GM08714 (cell line): ENCODE results near the gene GRM1.

Experiments used
- H3K4me3 ChIP-seq: fragments of 200-500 bp; sonication (Bioruptor generic); 2 replicates; pipeline ENCODE4 v1.5.1; 2014; ENCODE audit warnings: mild to moderate bottlenecking, low read length, inconsistent platforms
- ZNF274 ChIP-seq: IDR thresholded peaks from 2 replicates; pipeline ENCODE4 v1.6.1; 2012; ENCODE audit warnings: mild to moderate bottlenecking, low read depth, low read length

Gene GRM1

GRCh38 chr6:146359131-146359530 lies 330.3 kb downstream of the GRM1 start:
- no peak for TF ChIP-seq ZNF274
- no peak overlapping the region for H3K4me3 ChIP-seq

- no peak for TF ChIP-seq ZNF274
- H3K4me3 ChIP-seq: no peak overlapping the region
Observed at GRCh38 chr6:146361128-146361924, 332.5 kb downstream of the GRM1 start.

- TF ChIP-seq ZNF274: no peak
- H3K4me3 ChIP-seq: no peak overlapping the region
Observed at GRCh38 chr6:146363838-146364607, 335.2 kb downstream of the GRM1 start.

GRCh38 chr6:146364816-146365594 lies 336.1 kb downstream of the GRM1 start:
- TF ChIP-seq ZNF274: no peak
- no peak overlapping the region for H3K4me3 ChIP-seq

GRCh38 chr6:146367061-146367460 lies 338.2 kb downstream of the GRM1 start:
- TF ChIP-seq ZNF274: no peak
- no peak overlapping the region for H3K4me3 ChIP-seq

GRCh38 chr6:146369866-146370265 lies 341.0 kb downstream of the GRM1 start:
- H3K4me3 ChIP-seq: no peak overlapping the region
- TF ChIP-seq ZNF274: no peak

- no peak for TF ChIP-seq ZNF274
- H3K4me3 ChIP-seq: no peak overlapping the region
Observed at GRCh38 chr6:146381486-146381885, 352.6 kb downstream of the GRM1 start.

GRCh38 chr6:146388736-146389364 lies 360.0 kb downstream of the GRM1 start:
- H3K4me3 ChIP-seq: no peak overlapping the region
- TF ChIP-seq ZNF274: no peak

- no peak for TF ChIP-seq ZNF274
Observed at GRCh38 chr6:146389740-146390139, 360.9 kb downstream of the GRM1 start.

GRCh38 chr6:146397638-146398037 lies 368.8 kb downstream of the GRM1 start:
- no peak for TF ChIP-seq ZNF274
- H3K4me3 ChIP-seq: no peak overlapping the region

More at GRCh38 chr6:146389740-146390139, 360.9 kb downstream of the GRM1 start:
- no peak overlapping the region for H3K4me3 ChIP-seq

- no peak overlapping the region for H3K4me3 ChIP-seq
- no peak for TF ChIP-seq ZNF274
Observed at GRCh38 chr6:146402476-146402875, 373.6 kb downstream of the GRM1 start.

- no peak overlapping the region for H3K4me3 ChIP-seq
- TF ChIP-seq ZNF274: no peak
Observed at GRCh38 chr6:146408583-146408982, 379.7 kb downstream of the GRM1 start.

GRCh38 chr6:146410851-146411595 lies 382.2 kb downstream of the GRM1 start:
- no peak overlapping the region for H3K4me3 ChIP-seq
- TF ChIP-seq ZNF274: no peak
